ENCODE results near the gene C15orf62. TPM values are rescaled to one million over a fixed set of nuclear protein-coding genes. Genes with fewer than 3 reads are reported as not detected.

C15orf62 gene
- total RNA-seq, 2 donors from 2014 or later: 0.51 to 1.3 TPM

DNA sequence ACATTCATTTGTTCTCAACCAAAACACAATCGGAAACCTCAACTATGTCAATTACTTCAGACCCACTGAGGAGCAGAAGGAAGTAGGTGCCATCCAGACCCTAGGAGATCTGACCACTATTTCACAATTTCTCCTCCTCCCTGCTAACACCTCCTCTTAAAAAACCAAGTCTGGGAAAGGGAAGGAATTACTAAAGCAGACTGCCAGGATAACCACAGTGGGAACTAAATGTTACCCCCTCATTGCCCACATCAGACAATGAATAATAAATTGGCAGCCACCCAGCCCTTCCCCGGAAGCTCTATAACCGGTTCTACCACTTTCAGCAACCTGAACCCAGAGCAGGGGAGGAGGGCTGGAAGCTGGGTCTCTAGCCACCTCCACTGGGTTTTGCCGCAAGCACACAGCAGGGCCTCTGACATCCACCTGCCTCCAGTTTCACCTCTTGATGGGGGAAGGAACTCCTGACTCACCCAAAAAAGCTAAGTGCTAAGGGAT, 17.6 kb downstream of the C15orf62 start:
- peak; percentile 86 for DNase-seq (ENCODE audit: low spot score)
- Histone ChIP-seq H3K4me3 (no peak overlapping the region), H3K27ac (peak overlapping the region; percentile 80 to 81), H3K4me1 (replicated peaks) (peaks cover 22% of the 10 kb centered on the region), H3K36me3 (no peaks in the 10 kb centered on the region), H3K27me3 (replicated peaks; ENCODE audit: insufficient read depth) (no peaks in the 10 kb centered on the region), H3K9me3 (no peaks in the 10 kb centered on the region)
- TF ChIP-seq POLR2A (IDR thresholded peaks at IDR 0.05) (peak; percentile 17), POLR2AphosphoS5 (IDR thresholded peaks at IDR 0.05) (peak; percentile 91)
- TF ChIP-seq, protein P1, sequence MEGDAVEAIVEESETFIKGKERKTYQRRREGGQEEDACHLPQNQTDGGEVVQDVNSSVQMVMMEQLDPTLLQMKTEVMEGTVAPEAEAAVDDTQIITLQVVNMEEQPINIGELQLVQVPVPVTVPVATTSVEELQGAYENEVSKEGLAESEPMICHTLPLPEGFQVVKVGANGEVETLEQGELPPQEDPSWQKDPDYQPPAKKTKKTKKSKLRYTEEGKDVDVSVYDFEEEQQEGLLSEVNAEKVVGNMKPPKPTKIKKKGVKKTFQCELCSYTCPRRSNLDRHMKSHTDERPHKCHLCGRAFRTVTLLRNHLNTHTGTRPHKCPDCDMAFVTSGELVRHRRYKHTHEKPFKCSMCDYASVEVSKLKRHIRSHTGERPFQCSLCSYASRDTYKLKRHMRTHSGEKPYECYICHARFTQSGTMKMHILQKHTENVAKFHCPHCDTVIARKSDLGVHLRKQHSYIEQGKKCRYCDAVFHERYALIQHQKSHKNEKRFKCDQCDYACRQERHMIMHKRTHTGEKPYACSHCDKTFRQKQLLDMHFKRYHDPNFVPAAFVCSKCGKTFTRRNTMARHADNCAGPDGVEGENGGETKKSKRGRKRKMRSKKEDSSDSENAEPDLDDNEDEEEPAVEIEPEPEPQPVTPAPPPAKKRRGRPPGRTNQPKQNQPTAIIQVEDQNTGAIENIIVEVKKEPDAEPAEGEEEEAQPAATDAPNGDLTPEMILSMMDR (IDR thresholded peaks at IDR 0.05): no peak
- intact Hi-C loops (cut with DNase I): no loop called here
- WGBS: 20% methylated on average over 4 of the region's 4 CpGs

- DNase-seq (ENCODE audit: low spot score): no peak
- TF ChIP-seq POLR2AphosphoS5 (IDR thresholded peaks at IDR 0.05) (no peak), POLR2A (IDR thresholded peaks at IDR 0.05) (no peak)
- TF ChIP-seq, protein P1 (IDR thresholded peaks at IDR 0.05): no peak
- H3K27ac ChIP-seq: peak overlapping the region; percentile 80 to 81
- intact Hi-C loops (cut with DNase I): no loop called here
- no peaks in the 10 kb centered on the region for H3K36me3 ChIP-seq
- H3K27me3 ChIP-seq (replicated peaks; ENCODE audit: insufficient read depth): no peaks in the 10 kb centered on the region
- no peaks in the 10 kb centered on the region for H3K9me3 ChIP-seq
- no peak overlapping the region for H3K4me3 ChIP-seq
- H3K4me1 ChIP-seq (replicated peaks): peaks cover 22% of the 10 kb centered on the region
- WGBS: 51% methylated on average over 6 of the region's 6 CpGs
Measured at GRCh38 chr15:40787991-40788390, 18.2 kb downstream of the C15orf62 start.

DNA sequence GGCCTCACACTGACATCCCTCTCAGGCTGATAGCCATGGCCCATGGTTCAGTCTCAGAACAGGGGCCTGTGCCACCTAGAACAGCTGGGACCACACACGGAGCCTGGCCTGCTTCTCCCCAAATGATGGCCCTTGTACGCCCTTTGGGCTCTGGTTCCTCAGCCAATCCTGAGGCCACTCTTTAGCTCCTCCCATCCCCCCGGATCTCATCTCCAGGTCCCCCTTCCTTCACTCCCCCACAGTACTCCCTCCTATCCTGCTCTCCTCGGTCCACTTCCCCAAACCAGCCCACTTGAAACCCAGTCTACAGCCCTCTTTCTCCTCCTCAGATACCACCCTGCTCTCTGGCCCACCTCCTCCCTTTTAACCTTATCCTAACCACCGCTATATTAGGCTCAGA, 19.3 kb downstream of the C15orf62 start:
- no peaks in the 10 kb centered on the region for H3K27me3 ChIP-seq (replicated peaks; ENCODE audit: insufficient read depth)
- H3K9me3 ChIP-seq: no peaks in the 10 kb centered on the region
- intact Hi-C loops (cut with DNase I): no loop called here
- DNase-seq (ENCODE audit: low spot score): no peak
- peaks cover 22% of the 10 kb centered on the region for H3K4me1 ChIP-seq (replicated peaks)
- no peak overlapping the region for H3K4me3 ChIP-seq
- 74% methylated on average over 5 of the region's 5 CpGs for WGBS
- no peaks in the 10 kb centered on the region for H3K36me3 ChIP-seq
- TF ChIP-seq POLR2AphosphoS5 (IDR thresholded peaks at IDR 0.05): no peak
- no peak for TF ChIP-seq POLR2A (IDR thresholded peaks at IDR 0.05)
- TF ChIP-seq, protein P1 (IDR thresholded peaks at IDR 0.05): no peak
- peak overlapping the region; percentile 22 to 60 for H3K27ac ChIP-seq

- Histone ChIP-seq H3K27me3 (replicated peaks; ENCODE audit: insufficient read depth) (no peaks in the 10 kb centered on the region), H3K4me1 (replicated peaks) (peaks cover 22% of the 10 kb centered on the region), H3K36me3 (no peaks in the 10 kb centered on the region), H3K4me3 (no peak overlapping the region), H3K9me3 (no peaks in the 10 kb centered on the region), H3K27ac (no peak overlapping the region)
- DNase-seq (ENCODE audit: low spot score): no peak
- 95% methylated on average over 8 of the region's 8 CpGs for WGBS
- TF ChIP-seq, protein P1 (IDR thresholded peaks at IDR 0.05): no peak
- no peak for TF ChIP-seq POLR2AphosphoS5 (IDR thresholded peaks at IDR 0.05)
- TF ChIP-seq POLR2A (IDR thresholded peaks at IDR 0.05): no peak
- intact Hi-C loops (cut with DNase I): no loop called here
Measured at GRCh38 chr15:40789999-40790398, 20.2 kb downstream of the C15orf62 start.

DNA sequence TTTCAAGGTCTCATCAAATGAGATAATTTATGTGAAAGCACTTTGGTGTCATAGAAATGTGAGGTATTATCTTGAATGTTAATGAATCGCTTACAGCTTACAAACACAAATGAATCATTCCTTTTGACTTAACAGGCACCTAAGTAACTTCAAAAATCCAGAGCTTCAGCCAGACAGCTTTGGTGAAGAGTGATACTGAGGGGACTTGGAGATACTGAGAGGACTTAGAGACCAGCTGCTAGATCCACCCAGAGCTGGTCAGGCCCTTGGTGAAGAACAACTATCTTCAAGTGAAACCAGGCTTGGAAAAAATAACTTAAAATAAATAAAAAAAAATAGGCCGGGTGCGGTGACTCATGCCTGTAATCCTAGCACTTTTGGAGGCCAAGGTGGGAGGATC, 20.9 kb downstream of the C15orf62 start:
- DNase-seq (ENCODE audit: low spot score): no peak
- intact Hi-C loops (cut with DNase I): no loop called here

More for the DNA sequence above, 20.9 kb downstream of the C15orf62 start:
- no peaks in the 10 kb centered on the region for H3K27me3 ChIP-seq (replicated peaks; ENCODE audit: insufficient read depth)
- WGBS: 82% methylated on average over 3 of the region's 3 CpGs
- H3K36me3 ChIP-seq: no peaks in the 10 kb centered on the region
- H3K27ac ChIP-seq: no peak overlapping the region
- H3K4me3 ChIP-seq: no peak overlapping the region
- H3K4me1 ChIP-seq (replicated peaks): peaks cover 17% of the 10 kb centered on the region
- H3K9me3 ChIP-seq: no peaks in the 10 kb centered on the region
- TF ChIP-seq, protein P1 (IDR thresholded peaks at IDR 0.05): no peak
- TF ChIP-seq POLR2AphosphoS5 (IDR thresholded peaks at IDR 0.05) (no peak), POLR2A (IDR thresholded peaks at IDR 0.05) (no peak)

Data from prostate gland (tissue), 2 donors.